Measurements from ENCODE around the gene HSD17B12. TPM values are rescaled to one million over a fixed set of nuclear protein-coding genes. Genes with fewer than 3 reads are reported as not detected.

HSD17B12 gene
- total and polyA plus RNA-seq, 2 experiments from 2014 or later: 128 to 168 TPM

DNA sequence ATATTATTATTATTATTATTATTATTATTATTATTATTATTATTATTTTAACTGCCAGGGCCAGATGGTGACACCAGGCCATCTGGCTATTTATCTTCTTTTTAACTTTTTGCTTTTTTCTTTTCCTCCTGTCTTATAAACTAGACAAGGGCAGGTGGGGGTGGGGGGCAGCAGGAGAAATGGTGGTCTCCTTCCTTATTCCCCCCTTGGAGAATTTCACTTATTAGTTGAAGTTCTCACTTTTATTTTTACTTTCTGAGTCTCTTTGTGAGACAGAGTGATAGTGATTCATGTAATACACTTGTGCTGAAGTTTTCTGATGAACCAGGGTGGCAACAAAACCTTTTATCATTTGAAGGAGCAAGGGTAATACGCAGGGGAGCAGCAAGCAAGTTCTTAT, 103.8 kb downstream of the HSD17B12 start:
- Histone ChIP-seq H3K79me2 (replicated peaks; ENCODE audit: insufficient read depth) (peaks cover 63% of the 10 kb centered on the region), H3K4me2 (no peak overlapping the region), H4K20me1 (replicated peaks; ENCODE audit: insufficient read depth) (peaks cover 6% of the 10 kb centered on the region), H3K27me3 (ENCODE audit: insufficient read depth) (no peaks in the 10 kb centered on the region), H3K9me2 (ENCODE audit: insufficient read depth) (no peaks in the 10 kb centered on the region), H3K36me3 (ENCODE audit: insufficient read depth) (no peaks in the 10 kb centered on the region; the same call in 1 of the 2 replicates), H3K4me1 (ENCODE audit: insufficient read depth) (no peaks in the 10 kb centered on the region), H2AFZ (no peak overlapping the region), H3K27ac (ENCODE audit: low read depth) (no peak overlapping the region), H3F3A (replicated peaks; ENCODE audit: low read depth) (no peaks in the 10 kb centered on the region), H3K4me3 (no peak overlapping the region)
- TF ChIP-seq JUNB (IDR thresholded peaks at IDR 0.05; ENCODE audit: unreplicated experiment): no peak
- no peak for TF ChIP-seq ETS1 (IDR thresholded peaks at IDR 0.05)
- TF ChIP-seq, protein P1, sequence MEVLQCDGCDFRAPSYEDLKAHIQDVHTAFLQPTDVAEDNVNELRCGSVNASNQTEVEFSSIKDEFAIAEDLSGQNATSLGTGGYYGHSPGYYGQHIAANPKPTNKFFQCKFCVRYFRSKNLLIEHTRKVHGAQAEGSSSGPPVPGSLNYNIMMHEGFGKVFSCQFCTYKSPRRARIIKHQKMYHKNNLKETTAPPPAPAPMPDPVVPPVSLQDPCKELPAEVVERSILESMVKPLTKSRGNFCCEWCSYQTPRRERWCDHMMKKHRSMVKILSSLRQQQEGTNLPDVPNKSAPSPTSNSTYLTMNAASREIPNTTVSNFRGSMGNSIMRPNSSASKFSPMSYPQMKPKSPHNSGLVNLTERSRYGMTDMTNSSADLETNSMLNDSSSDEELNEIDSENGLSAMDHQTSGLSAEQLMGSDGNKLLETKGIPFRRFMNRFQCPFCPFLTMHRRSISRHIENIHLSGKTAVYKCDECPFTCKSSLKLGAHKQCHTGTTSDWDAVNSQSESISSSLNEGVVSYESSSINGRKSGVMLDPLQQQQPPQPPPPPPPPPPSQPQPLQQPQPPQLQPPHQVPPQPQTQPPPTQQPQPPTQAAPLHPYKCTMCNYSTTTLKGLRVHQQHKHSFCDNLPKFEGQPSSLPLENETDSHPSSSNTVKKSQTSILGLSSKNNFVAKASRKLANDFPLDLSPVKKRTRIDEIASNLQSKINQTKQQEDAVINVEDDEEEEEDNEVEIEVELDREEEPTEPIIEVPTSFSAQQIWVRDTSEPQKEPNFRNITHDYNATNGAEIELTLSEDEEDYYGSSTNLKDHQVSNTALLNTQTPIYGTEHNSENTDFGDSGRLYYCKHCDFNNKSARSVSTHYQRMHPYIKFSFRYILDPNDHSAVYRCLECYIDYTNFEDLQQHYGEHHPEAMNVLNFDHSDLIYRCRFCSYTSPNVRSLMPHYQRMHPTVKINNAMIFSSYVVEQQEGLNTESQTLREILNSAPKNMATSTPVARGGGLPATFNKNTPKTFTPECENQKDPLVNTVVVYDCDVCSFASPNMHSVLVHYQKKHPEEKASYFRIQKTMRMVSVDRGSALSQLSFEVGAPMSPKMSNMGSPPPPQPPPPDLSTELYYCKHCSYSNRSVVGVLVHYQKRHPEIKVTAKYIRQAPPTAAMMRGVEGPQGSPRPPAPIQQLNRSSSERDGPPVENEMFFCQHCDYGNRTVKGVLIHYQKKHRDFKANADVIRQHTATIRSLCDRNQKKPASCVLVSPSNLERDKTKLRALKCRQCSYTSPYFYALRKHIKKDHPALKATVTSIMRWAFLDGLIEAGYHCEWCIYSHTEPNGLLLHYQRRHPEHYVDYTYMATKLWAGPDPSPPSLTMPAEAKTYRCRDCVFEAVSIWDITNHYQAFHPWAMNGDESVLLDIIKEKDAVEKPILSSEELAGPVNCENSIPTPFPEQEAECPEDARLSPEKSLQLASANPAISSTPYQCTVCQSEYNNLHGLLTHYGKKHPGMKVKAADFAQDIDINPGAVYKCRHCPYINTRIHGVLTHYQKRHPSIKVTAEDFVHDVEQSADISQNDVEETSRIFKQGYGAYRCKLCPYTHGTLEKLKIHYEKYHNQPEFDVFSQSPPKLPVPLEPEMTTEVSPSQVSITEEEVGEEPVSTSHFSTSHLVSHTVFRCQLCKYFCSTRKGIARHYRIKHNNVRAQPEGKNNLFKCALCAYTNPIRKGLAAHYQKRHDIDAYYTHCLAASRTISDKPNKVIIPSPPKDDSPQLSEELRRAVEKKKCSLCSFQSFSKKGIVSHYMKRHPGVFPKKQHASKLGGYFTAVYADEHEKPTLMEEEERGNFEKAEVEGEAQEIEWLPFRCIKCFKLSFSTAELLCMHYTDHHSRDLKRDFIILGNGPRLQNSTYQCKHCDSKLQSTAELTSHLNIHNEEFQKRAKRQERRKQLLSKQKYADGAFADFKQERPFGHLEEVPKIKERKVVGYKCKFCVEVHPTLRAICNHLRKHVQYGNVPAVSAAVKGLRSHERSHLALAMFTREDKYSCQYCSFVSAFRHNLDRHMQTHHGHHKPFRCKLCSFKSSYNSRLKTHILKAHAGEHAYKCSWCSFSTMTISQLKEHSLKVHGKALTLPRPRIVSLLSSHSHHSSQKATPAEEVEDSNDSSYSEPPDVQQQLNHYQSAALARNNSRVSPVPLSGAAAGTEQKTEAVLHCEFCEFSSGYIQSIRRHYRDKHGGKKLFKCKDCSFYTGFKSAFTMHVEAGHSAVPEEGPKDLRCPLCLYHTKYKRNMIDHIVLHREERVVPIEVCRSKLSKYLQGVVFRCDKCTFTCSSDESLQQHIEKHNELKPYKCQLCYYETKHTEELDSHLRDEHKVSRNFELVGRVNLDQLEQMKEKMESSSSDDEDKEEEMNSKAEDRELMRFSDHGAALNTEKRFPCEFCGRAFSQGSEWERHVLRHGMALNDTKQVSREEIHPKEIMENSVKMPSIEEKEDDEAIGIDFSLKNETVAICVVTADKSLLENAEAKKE (CRISPR knock-in tag; IDR thresholded peaks at IDR 0.05): no peak
- no peak for TF ChIP-seq POLR2AphosphoS5 (IDR thresholded peaks at IDR 0.05; ENCODE audit: low read depth)
- TF ChIP-seq, protein P2, sequence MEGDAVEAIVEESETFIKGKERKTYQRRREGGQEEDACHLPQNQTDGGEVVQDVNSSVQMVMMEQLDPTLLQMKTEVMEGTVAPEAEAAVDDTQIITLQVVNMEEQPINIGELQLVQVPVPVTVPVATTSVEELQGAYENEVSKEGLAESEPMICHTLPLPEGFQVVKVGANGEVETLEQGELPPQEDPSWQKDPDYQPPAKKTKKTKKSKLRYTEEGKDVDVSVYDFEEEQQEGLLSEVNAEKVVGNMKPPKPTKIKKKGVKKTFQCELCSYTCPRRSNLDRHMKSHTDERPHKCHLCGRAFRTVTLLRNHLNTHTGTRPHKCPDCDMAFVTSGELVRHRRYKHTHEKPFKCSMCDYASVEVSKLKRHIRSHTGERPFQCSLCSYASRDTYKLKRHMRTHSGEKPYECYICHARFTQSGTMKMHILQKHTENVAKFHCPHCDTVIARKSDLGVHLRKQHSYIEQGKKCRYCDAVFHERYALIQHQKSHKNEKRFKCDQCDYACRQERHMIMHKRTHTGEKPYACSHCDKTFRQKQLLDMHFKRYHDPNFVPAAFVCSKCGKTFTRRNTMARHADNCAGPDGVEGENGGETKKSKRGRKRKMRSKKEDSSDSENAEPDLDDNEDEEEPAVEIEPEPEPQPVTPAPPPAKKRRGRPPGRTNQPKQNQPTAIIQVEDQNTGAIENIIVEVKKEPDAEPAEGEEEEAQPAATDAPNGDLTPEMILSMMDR (conservative IDR thresholded peaks at IDR 0.05; ENCODE audit: low read depth in 2 of 2): no peak
- no peak for TF ChIP-seq ZNF331 (CRISPR knock-in tag; IDR thresholded peaks at IDR 0.05; ENCODE audit: low read depth)
- TF ChIP-seq, protein P3, sequence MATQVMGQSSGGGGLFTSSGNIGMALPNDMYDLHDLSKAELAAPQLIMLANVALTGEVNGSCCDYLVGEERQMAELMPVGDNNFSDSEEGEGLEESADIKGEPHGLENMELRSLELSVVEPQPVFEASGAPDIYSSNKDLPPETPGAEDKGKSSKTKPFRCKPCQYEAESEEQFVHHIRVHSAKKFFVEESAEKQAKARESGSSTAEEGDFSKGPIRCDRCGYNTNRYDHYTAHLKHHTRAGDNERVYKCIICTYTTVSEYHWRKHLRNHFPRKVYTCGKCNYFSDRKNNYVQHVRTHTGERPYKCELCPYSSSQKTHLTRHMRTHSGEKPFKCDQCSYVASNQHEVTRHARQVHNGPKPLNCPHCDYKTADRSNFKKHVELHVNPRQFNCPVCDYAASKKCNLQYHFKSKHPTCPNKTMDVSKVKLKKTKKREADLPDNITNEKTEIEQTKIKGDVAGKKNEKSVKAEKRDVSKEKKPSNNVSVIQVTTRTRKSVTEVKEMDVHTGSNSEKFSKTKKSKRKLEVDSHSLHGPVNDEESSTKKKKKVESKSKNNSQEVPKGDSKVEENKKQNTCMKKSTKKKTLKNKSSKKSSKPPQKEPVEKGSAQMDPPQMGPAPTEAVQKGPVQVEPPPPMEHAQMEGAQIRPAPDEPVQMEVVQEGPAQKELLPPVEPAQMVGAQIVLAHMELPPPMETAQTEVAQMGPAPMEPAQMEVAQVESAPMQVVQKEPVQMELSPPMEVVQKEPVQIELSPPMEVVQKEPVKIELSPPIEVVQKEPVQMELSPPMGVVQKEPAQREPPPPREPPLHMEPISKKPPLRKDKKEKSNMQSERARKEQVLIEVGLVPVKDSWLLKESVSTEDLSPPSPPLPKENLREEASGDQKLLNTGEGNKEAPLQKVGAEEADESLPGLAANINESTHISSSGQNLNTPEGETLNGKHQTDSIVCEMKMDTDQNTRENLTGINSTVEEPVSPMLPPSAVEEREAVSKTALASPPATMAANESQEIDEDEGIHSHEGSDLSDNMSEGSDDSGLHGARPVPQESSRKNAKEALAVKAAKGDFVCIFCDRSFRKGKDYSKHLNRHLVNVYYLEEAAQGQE (IDR thresholded peaks at IDR 0.05; ENCODE audit: unreplicated experiment): no peak
- TF ChIP-seq EZH2 (IDR thresholded peaks at IDR 0.05; ENCODE audit: low read depth, unreplicated experiment): no peak
- no peak for TF ChIP-seq NANOG (IDR thresholded peaks at IDR 0.05; ENCODE audit: borderline replicate concordance)
- TF ChIP-seq EZH2phosphoT487 (IDR thresholded peaks at IDR 0.05; ENCODE audit: unreplicated experiment): no peak
- no peak for TF ChIP-seq STAT1 (IDR thresholded peaks at IDR 0.05; ENCODE audit: unreplicated experiment)
- no peak for TF ChIP-seq CREB1 (CRISPR knock-in tag; IDR thresholded peaks at IDR 0.05; ENCODE audit: low read depth)
- TF ChIP-seq ZNF114 (CRISPR knock-in tag; IDR thresholded peaks at IDR 0.05): no peak
- Mint-ChIP-seq H3K36me3 (ENCODE audit: low read depth) (peaks cover 35% of the 10 kb centered on the region), H3K4me1 (no peaks in the 10 kb centered on the region), H3K9me3 (peaks cover 20% of the 10 kb centered on the region), H3K27me3 (ENCODE audit: insufficient read depth, low read depth, poor library complexity) (no peaks in the 10 kb centered on the region), H3K27ac (no peak overlapping the region), H3K4me3 (no peak overlapping the region)
- no peak for ATAC-seq
- no peak for DNase-seq (ENCODE audit: low spot score)

Measured in GM23338 (cell line).